K562 (cell line): ENCODE measurements around the gene HLA-DOB. TPM values are rescaled to one million over a fixed set of nuclear protein-coding genes. Genes with fewer than 3 reads are reported as not detected.

Source experiments
- ATAC-seq: fragments of 200-7000 bp; cut with Tn5 transposase; 3 replicates; pipeline ENCODE4 v1.9.1; 2020; ENCODE audit warnings: moderate library complexity
- BruUV-seq: library from RNA; stranded (reverse); fragments of 400-500 nt; replicated peaks from 2 replicates; lab custom pipeline; 2021; lab: Mats Ljungman, UMichigan
- CTCF ChIA-PET: fragments of 300-600 bp; formaldehyde crosslinking; extraction: SDS; loops from one replicate; lab custom pipeline; 2021; ENCODE audit warnings: low intra/inter-chr PET ratio; lab: Yijun Ruan, JAX
- POLR2A ChIA-PET: fragments of 300-600, 350-650 bp; sonication (Branson Sonifier 250); formaldehyde crosslinking; extraction: SDS; loops from one replicate; lab custom pipeline; 2021; ENCODE audit warnings: antibody characterized with exemption, inconsistent platforms; lab: Yijun Ruan, JAX
- DNase-seq, 4 experiments: peaks; one replicate each; pipeline versions ENCODE4 v3.0.0 to v3.0.0-alpha.2; 2011 to 2018; ENCODE audit warnings: low spot score in 3 of 4, mixed read lengths in 3 of 4; ENCODE audit errors: extremely low read depth in 1 of 4
- FAIRE-seq: peaks from 2 replicates; lab custom pipeline; 2011; peaks lifted over from hg19 to GRCh38; lab: Jason Lieb, UNC
- H2AFZ ChIP-seq: 2 replicates; pipeline ENCODE4 v1.6.0; 2011; ENCODE audit warnings: low read depth, low read length, control low read depth, inconsistent platforms
- H3K27ac ChIP-seq: fragments of 200-600 bp; 3 replicates; pipeline ENCODE4 v1.8.0; 2011; ENCODE audit warnings: low read depth, mild to moderate bottlenecking, control low read depth, inconsistent platforms, low read length, moderate library complexity, mixed read lengths; ENCODE audit errors: extremely low read depth
- H3K27me3 ChIP-seq, 2 experiments: fragments of 300-600 bp in 1 of 2; 2 replicates in 1 of 2; 3 replicates in 1 of 2; pipeline versions ENCODE4 v1.6.0 to v1.8.0; 2011; ENCODE audit warnings: inconsistent platforms in 2 of 2, low read length in 2 of 2, mild to moderate bottlenecking in 1 of 2, mixed read lengths in 1 of 2, moderate library complexity in 1 of 2; ENCODE audit not compliant: control insufficient read depth in 2 of 2, insufficient read depth in 2 of 2
- H3K36me3 ChIP-seq: fragments of 300-600 bp; 3 replicates; pipeline ENCODE4 v1.8.0; 2011; ENCODE audit warnings: mild to moderate bottlenecking, low read length, inconsistent platforms; ENCODE audit not compliant: control insufficient read depth, insufficient read depth
- H3K4me1 ChIP-seq, 2 experiments: fragments of 200-600 bp in 1 of 2; replicated peaks in 1 of 2; 2 replicates in 1 of 2; 3 replicates in 1 of 2; pipeline versions ENCODE4 v1.5.1 to v1.8.0; 2011; ENCODE audit warnings: inconsistent platforms in 2 of 2, low read length in 2 of 2, mild to moderate bottlenecking in 1 of 2, mixed read lengths in 1 of 2, moderate library complexity in 1 of 2; ENCODE audit not compliant: control insufficient read depth in 2 of 2, insufficient read depth in 2 of 2
- H3K4me2 ChIP-seq: 2 replicates; pipeline ENCODE4 v1.6.1; 2011; ENCODE audit warnings: low read length, control low read depth, inconsistent platforms, mixed read lengths; ENCODE audit not compliant: insufficient read depth
- H3K4me3 ChIP-seq: fragments of 200-600 bp; sonication (generic), shearing (Covaris generic); 2 replicates; pipeline ENCODE4 v1.5.1; 2016; ENCODE audit warnings: control low read depth, inconsistent platforms
- H3K79me2 ChIP-seq: fragments of 200-600 bp; 3 replicates; pipeline ENCODE4 v1.8.0; 2011; ENCODE audit warnings: low read length, inconsistent platforms; ENCODE audit not compliant: control insufficient read depth, insufficient read depth
- H3K9ac ChIP-seq, 2 experiments: 2 replicates each; pipeline versions ENCODE4 v1.6.0 to v1.6.1; 2011; ENCODE audit warnings: low read depth in 2 of 2, low read length in 2 of 2, control low read depth in 1 of 2, inconsistent platforms in 1 of 2, mild to moderate bottlenecking in 1 of 2, mixed read lengths in 1 of 2; ENCODE audit not compliant: insufficient read depth in 1 of 2
- H3K9me1 ChIP-seq: one replicate; pipeline ENCODE4 v1.6.0; 2011; ENCODE audit warnings: inconsistent platforms, mild to moderate bottlenecking, low read length, moderate library complexity; ENCODE audit not compliant: control insufficient read depth, insufficient read depth
- H3K9me3 ChIP-seq: replicated peaks from 2 replicates; pipeline ENCODE4 v1.5.1; 2011; ENCODE audit warnings: low read depth, low read length, inconsistent platforms; ENCODE audit not compliant: control insufficient read depth, insufficient read depth
- H4K20me1 ChIP-seq: replicated peaks from 2 replicates; pipeline ENCODE4 v1.6.1; 2011; ENCODE audit warnings: low read length, inconsistent platforms, mixed read lengths; ENCODE audit not compliant: control insufficient read depth, insufficient read depth
- ARID3B ChIP-seq: fragments of 250-450 bp; sonication (Bioruptor Pico); IDR thresholded peaks from 2 replicates; pipeline ENCODE4 v1.4.0; 2020; ENCODE audit warnings: borderline replicate concordance
- CREBBP ChIP-seq: IDR thresholded peaks from one replicate; pipeline ENCODE4 v1.6.1; 2012; ENCODE audit warnings: low read depth, mild to moderate bottlenecking, control low read depth, inconsistent platforms, low read length
- ETV6 ChIP-seq, 3 experiments: fragments of 150-350 bp in 1 of 3; sonication (generic) in 1 of 3; formaldehyde crosslinking in 1 of 3; IDR thresholded peaks; 2 replicates each; pipeline versions ENCODE4 v1.6.1 to v1.8.0; 2014 to 2022; ENCODE audit warnings: borderline replicate concordance in 2 of 3, low read depth in 2 of 3, antibody characterized with exemption in 1 of 3, low read length in 1 of 3, mild to moderate bottlenecking in 1 of 3, missing genetic modification reagents in 1 of 3
- FOXO4 ChIP-seq: fragments of 450-650 bp; formaldehyde crosslinking; IDR thresholded peaks from 2 replicates; pipeline ENCODE4 v1.4.0; 2020; ENCODE audit warnings: mild to moderate bottlenecking, moderate library complexity
- ILK ChIP-seq: fragments of 450-650 bp; IDR thresholded peaks from 2 replicates; pipeline ENCODE4 v1.6.1; 2016; ENCODE audit warnings: missing genetic modification characterization, low read depth, mild to moderate bottlenecking, missing compliant biosample characterization, moderate library complexity, borderline replicate concordance
- KLF1 ChIP-seq: fragments of 450-650 bp; IDR thresholded peaks from 2 replicates; pipeline ENCODE4 v1.6.1; 2016; ENCODE audit warnings: missing genetic modification characterization, missing compliant biosample characterization
- MTA2 ChIP-seq: fragments of 450-650 bp; IDR thresholded peaks from 2 replicates; pipeline ENCODE4 v1.6.1; 2016; ENCODE audit warnings: low read depth
- PCBP2 ChIP-seq: fragments of 200-400 bp; formaldehyde crosslinking; IDR thresholded peaks from 2 replicates; pipeline ENCODE4 v1.6.1; 2018; ENCODE audit warnings: low read length, low read depth, mild to moderate bottlenecking, moderate library complexity; ENCODE audit not compliant: poor library complexity, severe bottlenecking
- POLR2B ChIP-seq: fragments of 450-650 bp; IDR thresholded peaks from 2 replicates; pipeline ENCODE4 v1.6.1; 2018; ENCODE audit warnings: low read depth; ENCODE audit not compliant: partially characterized antibody
- RCOR1 ChIP-seq, 2 experiments: IDR thresholded peaks; 2 replicates each; pipeline ENCODE4 v1.6.1; 2012; ENCODE audit warnings: low read depth in 2 of 2, low read length in 2 of 2, borderline replicate concordance in 1 of 2, improper control_type of control experiment in 1 of 2
- SIRT6 ChIP-seq: IDR thresholded peaks from one replicate; pipeline ENCODE4 v1.6.1; 2012; ENCODE audit warnings: low read depth, mild to moderate bottlenecking, control low read depth, inconsistent platforms, low read length, moderate library complexity
- TARDBP ChIP-seq: fragments of 450-650 bp; IDR thresholded peaks from 2 replicates; pipeline ENCODE4 v1.6.1; 2016
- TEAD1 ChIP-seq, 2 experiments: fragments of 450-650 bp in 1 of 2; sonication (generic) in 1 of 2; formaldehyde crosslinking; IDR thresholded peaks; 2 replicates each; pipeline versions ENCODE4 v1.4.0 to v1.8.0; 2020 to 2022; ENCODE audit warnings: mild to moderate bottlenecking in 2 of 2, missing genetic modification reagents in 1 of 2
- ZNF224 ChIP-seq: sonication (generic); formaldehyde crosslinking; IDR thresholded peaks from 2 replicates; pipeline ENCODE4 v1.8.0; 2022; ENCODE audit warnings: mild to moderate bottlenecking, missing genetic modification reagents
- ZNF766 ChIP-seq: fragments of 200-800 bp; sonication (Bioruptor generic); conservative IDR thresholded peaks from 2 replicates; pipeline ENCODE4 v1.6.1; 2016; ENCODE audit warnings: missing genetic modification characterization, missing compliant biosample characterization
- WGBS: fragments of 100-300 bp; shearing (Covaris generic); methylation state at CpG from one replicate; pipeline ENCODE4 v1.1.6; 2016; ENCODE audit warnings: low coverage, mixed read lengths; ENCODE audit not compliant: insufficient coverage; ENCODE audit errors: missing lambda C conversion rate; 5-methylcytosine and 5-hydroxymethylcytosine counted together
- in situ Hi-C: fragments of 300-500 bp; cut with MboI; formaldehyde crosslinking; loops from 4 replicates; pipeline ENCODE4 v1.15.0; 2018; ENCODE audit warnings: inconsistent platforms, mixed read lengths
- intact Hi-C: fragments of 100-400 bp; cut with micrococcal nuclease; formaldehyde crosslinking; loops from 2 replicates; pipeline ENCODE4 v1.14.2; 2022
- polyA plus RNA-seq, 8 experiments: library from polyadenylated mRNA; depleted of rRNA in 4 of 8; stranded (reverse) in 5 of 8; unstranded in 3 of 8; fragments of >200 nt; fragmentation: Nextera tagmentation in 2 of 8; fragmentation: Illumina TruSeq in 1 of 8; extraction: Ambion mirVana in 2 of 8; extraction: Trizol in 1 of 8; gene quantifications; 2 replicates each; pipeline versions ENCODE4 v1.2.1 to v1.2.3, GENCODE V29; 2011 to 2014; ENCODE audit warnings: inconsistent platforms in 1 of 8, missing spikeins in 1 of 8
- total RNA-seq, 7 experiments: library from RNA; depleted of rRNA in 6 of 7; stranded (reverse); fragments of >200 nt in 6 of 7; fragmentation: Illumina TruSeq in 2 of 7; extraction: Trizol in 2 of 7; gene quantifications; 2 replicates each; pipeline versions ENCODE4 v1.2.1 to v1.2.3, GENCODE V29; 2011 to 2021; ENCODE audit warnings: low replicate concordance in 1 of 7

The HLA-DOB gene
- total and polyA plus RNA-seq, 9 of the 15 experiments (the other 6 are each of a cell fraction or from before 2014, with no cell fraction given): 1.2 to 4.0 (median 2.5) TPM

- TF ChIP-seq ARID3B: no peak
- no peak for TF ChIP-seq ZNF766 (CRISPR knock-in tag)
- no peak for TF ChIP-seq RCOR1 (IDR thresholded peaks at IDR 0.05; ENCODE audit: borderline replicate concordance in 1 of 2, low read depth in 2 of 2, low read length in 2 of 2)
- no peak for TF ChIP-seq POLR2B
- no peak for TF ChIP-seq TEAD1 (CRISPR knock-in tag; IDR thresholded peaks at IDR 0.05)
- TF ChIP-seq, all 486 proteins: peak for 0
Observed at GRCh38 chr6:32764048-32764447, 52.8 kb downstream of the HLA-DOB start (continued).

- Histone ChIP-seq H3K27me3 (peaks cover 19 to 42% of the 10 kb centered on the region in 2 experiments; a peak in 3 of 5 replicates), H3K4me1 (peaks cover 0 to 8% of the 10 kb centered on the region in 2 experiments; a peak in 1 of 5 replicates), H3K4me2 (no peak within 1 kb of the TSS), H3K9ac (no peak within 1 kb of the TSS), H3K4me3 (no peak within 1 kb of the TSS), H4K20me1 (no peaks in the 10 kb centered on the region), H3K79me2 (no peaks in the 10 kb centered on the region), H3K9me1 (no peaks in the 10 kb centered on the region), H2AFZ (no peak within 1 kb of the TSS), H3K9me3 (no peaks in the 10 kb centered on the region), H3K36me3 (no peaks in the 10 kb centered on the region), H3K27ac (no peak within 1 kb of the TSS)
- ChIA-PET POLR2A (interaction anchor here (0.7 kb wide), 2 partner anchors 128 to 1554 kb away, joined by 3 read pairs; no protein-coding TSS in a partner anchor), CTCF (no interaction called here)
- FAIRE-seq (no peak), DNase-seq (peak in 1 of 4 experiments; percentile 34), ATAC-seq (no peak)
- in situ Hi-C loops: no loop called here
- no TSS peak for BruUV-seq
- intact Hi-C loops: no loop called here
- 0% methylated on average over 4 of the region's 4 CpGs for WGBS
- TF ChIP-seq ETV6 (IDR thresholded peaks at IDR 0.05; ENCODE audit: borderline replicate concordance in 1 of 2, low read depth in 2 of 2, low read length in 1 of 2) (no peak), ETV6 (CRISPR knock-in tag; IDR thresholded peaks at IDR 0.05; ENCODE audit: borderline replicate concordance) (no peak), ILK (tag) (no peak), FOXO4 (no peak), CREBBP (no peak), ZNF224 (no peak), SIRT6 (no peak), PCBP2 (no peak), KLF1 (tag) (no peak), POLR2B (no peak), TARDBP (no peak), MTA2 (no peak)
Observed at GRCh38 chr6:32763421-32763820, 53.4 kb downstream of the HLA-DOB start, which contains the start of gene HLA-DQB2. Gene HLA-DQB2, minus strand, starts transcription at chr6:32763532. Its CDS starts 62 bp downstream, at chr6:32763470.
